Upper lobe of left lung (tissue), 6 donors: Measurements from ENCODE around the gene DUSP15. TPM values are rescaled to one million over a fixed set of nuclear protein-coding genes. Genes with fewer than 3 reads are reported as not detected.

Experiments used
- ATAC-seq, 2 donors: fragments of 200-7000 bp; cut with Tn5 transposase; one replicate each; pipeline ENCODE4 v1.9.1; 2022; ENCODE audit warnings: mild to moderate bottlenecking in 2 of 2, moderate library complexity in 2 of 2; ENCODE audit not compliant: low FRiP score in 2 of 2
- DNase-seq, 2 donors: peaks; one replicate each; pipeline ENCODE4 v3.0.0-alpha.2; 2019 to 2020
- H3K27ac ChIP-seq, 4 donors: fragments of 200-600 bp; sonication (generic); one replicate each; pipeline ENCODE4 v1.5.1; 2016 to 2019
- H3K27me3 ChIP-seq, 4 donors: fragments of 200-600 bp; sonication (generic); one replicate each; pipeline ENCODE4 v1.5.1; 2017 to 2019
- H3K36me3 ChIP-seq, 4 donors: fragments of 200-600 bp; sonication (generic); one replicate each; pipeline ENCODE4 v1.5.1; 2016 to 2019
- H3K4me1 ChIP-seq, 4 donors: fragments of 200-600 bp; sonication (generic); one replicate each; pipeline ENCODE4 v1.5.1; 2018 to 2019
- H3K4me3 ChIP-seq, 4 donors: fragments of 200-600 bp; sonication (generic); one replicate each; pipeline ENCODE4 v1.5.1; 2017 to 2019; ENCODE audit warnings: mild to moderate bottlenecking in 2 of 4, moderate library complexity in 1 of 4
- H3K9me3 ChIP-seq, 4 donors: fragments of 200-600 bp; sonication (generic); one replicate each; pipeline ENCODE4 v1.5.1; 2018 to 2019
- CTCF ChIP-seq, 6 experiments: fragments of 450-650 bp in 4 of 6; fragments of 200-600 bp in 2 of 6; sonication (generic) in 2 of 6; IDR thresholded peaks; one replicate each; pipeline ENCODE4 v1.5.1; 2016 to 2019; ENCODE audit warnings: antibody characterized with exemption in 6 of 6
- EP300 ChIP-seq, 4 donors: sonication (generic); formaldehyde crosslinking; IDR thresholded peaks; one replicate each; pipeline ENCODE4 v1.5.1; 2017; ENCODE audit warnings: antibody characterized with exemption in 4 of 4, control low read depth in 2 of 4
- POLR2A ChIP-seq, 4 donors: fragments of 450-650 bp; IDR thresholded peaks; one replicate each; pipeline ENCODE4 v1.5.1; 2016 to 2017; ENCODE audit warnings: antibody characterized with exemption in 4 of 4, mild to moderate bottlenecking in 2 of 4
- POLR2AphosphoS5 ChIP-seq, 2 donors: sonication (generic); formaldehyde crosslinking; IDR thresholded peaks; one replicate each; pipeline ENCODE4 v1.5.1; 2017; ENCODE audit warnings: antibody characterized with exemption in 2 of 2
- WGBS, 2 donors: methylation state at CpG; one replicate each; pipeline ENCODE4 v1.1.5; 2017 to 2018; 5-methylcytosine and 5-hydroxymethylcytosine counted together
- total RNA-seq, 6 donors: library from RNA; depleted of rRNA in 4 of 6; stranded (reverse); fragments of >200 nt in 4 of 6; gene quantifications; one replicate each; pipeline versions ENCODE4 v1.1.0 to v1.2.1, GENCODE V29; 2016 to 2021
- donor health status: DM: no; HTN: no; CAD: no; lungs with moderate emphysema.
- donor health status: DM: no; HTN: yes; CAD: no; lungs with severe emphysema.

DUSP15 gene
- total RNA-seq, 6 donors from 2014 or later = 0.69 to 1.7 (median 1.1) TPM; not detected in 1

DNA sequence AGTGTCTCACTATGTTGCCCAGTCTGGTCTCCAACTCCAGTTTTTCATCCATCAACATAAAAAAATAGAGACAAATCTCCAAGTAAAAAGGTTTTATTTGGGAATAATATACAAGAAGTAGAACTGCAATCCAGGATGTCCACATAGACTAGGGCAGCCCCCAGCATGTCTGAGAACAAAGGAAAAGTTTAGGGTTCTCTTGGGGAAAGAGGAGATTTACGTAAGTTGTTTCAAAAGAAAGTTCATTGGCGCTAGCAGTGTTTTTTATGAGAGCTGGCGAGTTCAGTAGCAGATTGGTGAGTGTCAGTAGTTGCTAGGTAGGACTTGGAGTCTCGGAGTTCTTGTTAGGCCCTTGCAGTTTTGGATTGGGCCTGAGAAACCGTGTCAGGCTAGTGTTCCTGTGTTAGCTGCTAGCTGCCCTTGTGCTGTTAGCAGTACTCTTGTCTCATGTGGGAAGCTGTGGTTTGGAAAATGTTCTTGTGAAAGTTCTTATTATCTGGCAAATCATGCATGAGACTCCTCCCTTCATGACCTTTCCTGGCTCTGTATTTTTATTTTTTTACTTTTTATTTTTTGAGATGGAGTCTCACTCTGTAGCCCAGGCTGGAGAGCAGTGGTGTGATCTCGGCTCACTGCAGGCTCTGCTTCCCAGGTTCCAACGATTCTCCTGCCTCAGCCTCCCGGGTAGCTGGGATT, 24.8 kb upstream of the DUSP15 start:
- peak; percentile 90 to 99 for ATAC-seq
- no peaks in the 10 kb centered on the region for H3K36me3 ChIP-seq
- 43 to 52% methylated on average over 8 of the region's 8 CpGs for WGBS, 2 donors
- TF ChIP-seq POLR2A (IDR thresholded peaks at IDR 0.05) (no peak), EP300 (IDR thresholded peaks at IDR 0.05) (no peak), POLR2AphosphoS5 (IDR thresholded peaks at IDR 0.05) (no peak), CTCF (IDR thresholded peaks at IDR 0.05) (no peak)
- H3K4me1 ChIP-seq = peaks cover 0 to 5% (median 1%) of the 10 kb centered on the region in 4 donors
- no peaks in the 10 kb centered on the region for H3K9me3 ChIP-seq
- H3K27me3 ChIP-seq = no peaks in the 10 kb centered on the region
- H3K4me3 ChIP-seq = no peak overlapping the region
- H3K27ac ChIP-seq = peak overlapping the region; percentile 27 to 71 (median 33)
- DNase-seq = peak in 1 of 2 donors; percentile 86

DNA sequence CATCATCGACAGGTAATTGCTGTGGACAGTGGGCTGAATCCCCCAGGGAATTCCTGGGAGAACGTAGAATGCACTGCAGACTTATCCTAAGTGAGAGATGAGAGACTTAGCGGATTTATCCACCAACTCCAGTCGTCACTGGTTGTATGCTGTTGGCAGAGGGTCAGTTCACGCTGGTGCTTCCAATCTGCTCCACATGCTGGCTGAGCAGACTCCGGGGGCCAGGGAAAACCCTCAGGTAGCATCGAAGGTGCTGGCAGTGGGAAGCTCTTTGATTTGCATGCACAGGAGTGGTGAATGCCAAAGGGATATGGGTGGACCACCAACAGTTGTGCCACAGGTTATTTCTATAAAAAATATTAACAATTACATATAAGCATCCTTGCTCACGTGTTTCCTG, 20.3 kb upstream of the DUSP15 start:
- no peaks in the 10 kb centered on the region for H3K27me3 ChIP-seq
- WGBS, 2 donors = 60 to 69% methylated on average over 8 of the region's 8 CpGs
- DNase-seq (no peak), ATAC-seq (no peak)
- H3K27ac ChIP-seq = no peak overlapping the region
- TF ChIP-seq EP300 (IDR thresholded peaks at IDR 0.05) (no peak), CTCF (IDR thresholded peaks at IDR 0.05) (no peak), POLR2AphosphoS5 (IDR thresholded peaks at IDR 0.05) (no peak), POLR2A (IDR thresholded peaks at IDR 0.05) (no peak)
- no peak overlapping the region for H3K4me3 ChIP-seq
- H3K9me3 ChIP-seq = no peaks in the 10 kb centered on the region
- H3K4me1 ChIP-seq = peaks cover 0 to 5% (median 1%) of the 10 kb centered on the region in 4 donors
- no peaks in the 10 kb centered on the region for H3K36me3 ChIP-seq

- Histone ChIP-seq H3K4me3 (no peak overlapping the region), H3K27me3 (no peaks in the 10 kb centered on the region), H3K4me1 (peaks cover 0 to 9% (median 4%) of the 10 kb centered on the region in 4 donors), H3K27ac (no peak overlapping the region), H3K9me3 (no peaks in the 10 kb centered on the region), H3K36me3 (no peaks in the 10 kb centered on the region)
- DNase-seq = no peak
- no peak for TF ChIP-seq POLR2AphosphoS5 (IDR thresholded peaks at IDR 0.05)
- TF ChIP-seq POLR2A (IDR thresholded peaks at IDR 0.05) = no peak
- TF ChIP-seq EP300 (IDR thresholded peaks at IDR 0.05) = no peak
- no peak for TF ChIP-seq CTCF (IDR thresholded peaks at IDR 0.05)
- no peak for ATAC-seq
Observed at GRCh38 chr20:31883829-31884228, 13.5 kb upstream of the DUSP15 start.

GRCh38 chr20:31881945-31882344, 11.6 kb upstream of the DUSP15 start:
- Histone ChIP-seq H3K27me3 (no peaks in the 10 kb centered on the region), H3K4me1 (peaks cover 0 to 9% (median 4%) of the 10 kb centered on the region in 4 donors), H3K36me3 (no peaks in the 10 kb centered on the region), H3K9me3 (no peaks in the 10 kb centered on the region), H3K27ac (no peak overlapping the region), H3K4me3 (no peak overlapping the region)
- ATAC-seq (no peak), DNase-seq (no peak)
- WGBS, 2 donors = 67 to 70% methylated on average over 5 of the region's 5 CpGs
- TF ChIP-seq EP300 (IDR thresholded peaks at IDR 0.05) (no peak), POLR2A (IDR thresholded peaks at IDR 0.05) (no peak), CTCF (IDR thresholded peaks at IDR 0.05) (no peak), POLR2AphosphoS5 (IDR thresholded peaks at IDR 0.05) (no peak)
